ENCODE results near the gene TMEM222.

The TMEM222 gene

DNA sequence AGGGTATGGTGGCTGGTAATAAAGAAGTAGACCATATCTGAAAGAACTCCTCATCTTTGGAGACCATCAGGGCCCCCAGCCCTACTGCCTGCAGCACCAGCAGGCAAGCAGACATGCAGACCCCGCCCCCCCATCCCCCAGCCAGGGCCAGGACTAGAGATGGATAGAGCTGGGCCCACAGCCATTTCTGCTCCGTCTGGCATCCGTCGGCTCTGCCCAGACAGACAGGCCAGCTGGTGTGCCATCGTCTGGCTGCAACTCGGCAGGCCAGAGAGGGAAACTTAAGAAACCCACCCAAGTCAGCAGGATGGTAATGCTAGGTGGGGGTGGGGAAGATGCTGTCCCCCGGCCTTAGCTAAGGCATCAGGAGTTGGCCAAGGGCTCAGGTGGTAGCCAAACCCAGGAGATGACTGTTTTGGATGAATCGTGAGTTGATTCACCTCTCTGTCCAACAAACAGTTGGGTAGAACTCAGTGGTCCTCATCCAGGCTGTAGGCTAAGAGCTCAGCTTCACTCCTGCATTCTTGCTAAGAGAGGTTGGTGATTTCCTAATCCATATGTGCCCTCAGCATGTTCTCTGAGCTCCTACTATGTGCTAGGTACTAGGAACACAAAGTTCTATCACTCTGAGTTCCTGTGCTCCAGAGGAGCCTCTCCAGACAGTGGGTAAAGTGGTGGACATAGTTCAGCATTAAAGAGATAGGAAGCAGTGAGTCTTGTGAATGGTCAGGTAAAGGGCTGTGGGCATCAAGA lies 23.2 kb upstream of the TMEM222 start:
- H3K4me1 ChIP-seq (ENCODE audit: control insufficient read depth, insufficient read depth, low read length), result peaks cover 7% of the 10 kb centered on the region
- H3K9me3 ChIP-seq (ENCODE audit: control insufficient read depth, low read length), result no peaks in the 10 kb centered on the region
- H3K9ac ChIP-seq (ENCODE audit: low read length), result no peak overlapping the region
- H3K27me3 ChIP-seq (ENCODE audit: control insufficient read depth, insufficient read depth, low read length), result no peaks in the 10 kb centered on the region
- H3K4me3 ChIP-seq (ENCODE audit: low read length), result no peak overlapping the region
- peaks cover 9% of the 10 kb centered on the region for H3K36me3 ChIP-seq (ENCODE audit: control insufficient read depth, insufficient read depth, low read length)

GRCh38 chr1:27299385-27300271 lies 22.3 kb upstream of the TMEM222 start:
- no peaks in the 10 kb centered on the region for H3K9me3 ChIP-seq (ENCODE audit: control insufficient read depth, low read length)
- H3K9ac ChIP-seq (ENCODE audit: low read length), result no peak overlapping the region
- peaks cover 7% of the 10 kb centered on the region for H3K4me1 ChIP-seq (ENCODE audit: control insufficient read depth, insufficient read depth, low read length)
- H3K36me3 ChIP-seq (ENCODE audit: control insufficient read depth, insufficient read depth, low read length), result peaks cover 4% of the 10 kb centered on the region
- no peak overlapping the region for H3K4me3 ChIP-seq (ENCODE audit: low read length)
- H3K27me3 ChIP-seq (ENCODE audit: control insufficient read depth, insufficient read depth, low read length), result no peaks in the 10 kb centered on the region

GRCh38 chr1:27300341-27301051 lies 21.5 kb upstream of the TMEM222 start:
- H3K27me3 ChIP-seq (ENCODE audit: control insufficient read depth, insufficient read depth, low read length), result no peaks in the 10 kb centered on the region
- H3K4me3 ChIP-seq (ENCODE audit: low read length), result no peak overlapping the region
- H3K9me3 ChIP-seq (ENCODE audit: control insufficient read depth, low read length), result no peaks in the 10 kb centered on the region
- no peaks in the 10 kb centered on the region for H3K36me3 ChIP-seq (ENCODE audit: control insufficient read depth, insufficient read depth, low read length)
- no peak overlapping the region for H3K9ac ChIP-seq (ENCODE audit: low read length)
- H3K4me1 ChIP-seq (ENCODE audit: control insufficient read depth, insufficient read depth, low read length), result peaks cover 7% of the 10 kb centered on the region

DNA sequence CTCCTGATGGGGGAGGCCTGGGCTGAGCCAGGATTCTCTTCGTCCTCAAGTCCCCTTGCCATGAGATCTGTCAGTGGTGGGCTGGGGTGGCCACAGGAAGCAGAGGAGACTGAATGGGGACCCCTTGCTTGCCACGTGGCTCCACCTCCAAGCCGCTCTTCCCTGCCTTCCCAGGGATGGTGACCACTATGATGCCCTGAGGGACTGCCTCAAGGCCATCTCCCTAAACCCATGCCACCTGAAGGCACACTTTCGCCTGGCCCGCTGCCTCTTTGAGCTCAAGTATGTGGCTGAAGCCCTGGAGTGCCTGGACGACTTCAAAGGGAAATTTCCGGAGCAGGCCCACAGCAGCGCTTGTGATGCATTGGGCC lies 20.9 kb upstream of the TMEM222 start:
- Histone ChIP-seq H3K4me3 (ENCODE audit: low read length) (no peak overlapping the region), H3K9ac (ENCODE audit: low read length) (no peak overlapping the region), H3K27me3 (ENCODE audit: control insufficient read depth, insufficient read depth, low read length) (no peaks in the 10 kb centered on the region), H3K36me3 (ENCODE audit: control insufficient read depth, insufficient read depth, low read length) (no peaks in the 10 kb centered on the region), H3K4me1 (ENCODE audit: control insufficient read depth, insufficient read depth, low read length) (peaks cover 7% of the 10 kb centered on the region), H3K9me3 (ENCODE audit: control insufficient read depth, low read length) (no peaks in the 10 kb centered on the region)

- Histone ChIP-seq H3K9ac (ENCODE audit: low read length) (no peak overlapping the region), H3K27me3 (ENCODE audit: control insufficient read depth, insufficient read depth, low read length) (no peaks in the 10 kb centered on the region), H3K9me3 (ENCODE audit: control insufficient read depth, low read length) (no peaks in the 10 kb centered on the region), H3K4me3 (ENCODE audit: low read length) (no peak overlapping the region), H3K4me1 (ENCODE audit: control insufficient read depth, insufficient read depth, low read length) (peaks cover 10% of the 10 kb centered on the region), H3K36me3 (ENCODE audit: control insufficient read depth, insufficient read depth, low read length) (no peaks in the 10 kb centered on the region)
Observed at GRCh38 chr1:27301582-27302199, 20.3 kb upstream of the TMEM222 start.

GRCh38 chr1:27302612-27303011 lies 19.4 kb upstream of the TMEM222 start:
- Histone ChIP-seq H3K9ac (ENCODE audit: low read length) (no peak overlapping the region), H3K27me3 (ENCODE audit: control insufficient read depth, insufficient read depth, low read length) (no peaks in the 10 kb centered on the region), H3K36me3 (ENCODE audit: control insufficient read depth, insufficient read depth, low read length) (no peaks in the 10 kb centered on the region), H3K4me3 (ENCODE audit: low read length) (no peak overlapping the region), H3K9me3 (ENCODE audit: control insufficient read depth, low read length) (no peaks in the 10 kb centered on the region), H3K4me1 (ENCODE audit: control insufficient read depth, insufficient read depth, low read length) (peaks cover 15% of the 10 kb centered on the region)

- Histone ChIP-seq H3K9me3 (ENCODE audit: control insufficient read depth, low read length) (no peaks in the 10 kb centered on the region), H3K9ac (ENCODE audit: low read length) (no peak overlapping the region), H3K27me3 (ENCODE audit: control insufficient read depth, insufficient read depth, low read length) (no peaks in the 10 kb centered on the region), H3K36me3 (ENCODE audit: control insufficient read depth, insufficient read depth, low read length) (no peaks in the 10 kb centered on the region), H3K4me3 (ENCODE audit: low read length) (no peak overlapping the region), H3K4me1 (ENCODE audit: control insufficient read depth, insufficient read depth, low read length) (peaks cover 15% of the 10 kb centered on the region)
Observed at GRCh38 chr1:27303509-27303908, 18.5 kb upstream of the TMEM222 start.

- Histone ChIP-seq H3K9me3 (ENCODE audit: control insufficient read depth, low read length) (no peaks in the 10 kb centered on the region), H3K36me3 (ENCODE audit: control insufficient read depth, insufficient read depth, low read length) (no peaks in the 10 kb centered on the region), H3K27me3 (ENCODE audit: control insufficient read depth, insufficient read depth, low read length) (no peaks in the 10 kb centered on the region), H3K9ac (ENCODE audit: low read length) (no peak overlapping the region), H3K4me1 (ENCODE audit: control insufficient read depth, insufficient read depth, low read length) (peaks cover 8% of the 10 kb centered on the region), H3K4me3 (ENCODE audit: low read length) (no peak overlapping the region)
Observed at GRCh38 chr1:27306071-27306470, 15.9 kb upstream of the TMEM222 start.

- Histone ChIP-seq H3K4me1 (ENCODE audit: control insufficient read depth, insufficient read depth, low read length) (peaks cover 8% of the 10 kb centered on the region), H3K36me3 (ENCODE audit: control insufficient read depth, insufficient read depth, low read length) (no peaks in the 10 kb centered on the region), H3K4me3 (ENCODE audit: low read length) (no peak overlapping the region), H3K9me3 (ENCODE audit: control insufficient read depth, low read length) (no peaks in the 10 kb centered on the region), H3K27me3 (ENCODE audit: control insufficient read depth, insufficient read depth, low read length) (no peaks in the 10 kb centered on the region), H3K9ac (ENCODE audit: low read length) (no peak overlapping the region)
Observed at GRCh38 chr1:27306892-27307761, 14.8 kb upstream of the TMEM222 start.

DNA sequence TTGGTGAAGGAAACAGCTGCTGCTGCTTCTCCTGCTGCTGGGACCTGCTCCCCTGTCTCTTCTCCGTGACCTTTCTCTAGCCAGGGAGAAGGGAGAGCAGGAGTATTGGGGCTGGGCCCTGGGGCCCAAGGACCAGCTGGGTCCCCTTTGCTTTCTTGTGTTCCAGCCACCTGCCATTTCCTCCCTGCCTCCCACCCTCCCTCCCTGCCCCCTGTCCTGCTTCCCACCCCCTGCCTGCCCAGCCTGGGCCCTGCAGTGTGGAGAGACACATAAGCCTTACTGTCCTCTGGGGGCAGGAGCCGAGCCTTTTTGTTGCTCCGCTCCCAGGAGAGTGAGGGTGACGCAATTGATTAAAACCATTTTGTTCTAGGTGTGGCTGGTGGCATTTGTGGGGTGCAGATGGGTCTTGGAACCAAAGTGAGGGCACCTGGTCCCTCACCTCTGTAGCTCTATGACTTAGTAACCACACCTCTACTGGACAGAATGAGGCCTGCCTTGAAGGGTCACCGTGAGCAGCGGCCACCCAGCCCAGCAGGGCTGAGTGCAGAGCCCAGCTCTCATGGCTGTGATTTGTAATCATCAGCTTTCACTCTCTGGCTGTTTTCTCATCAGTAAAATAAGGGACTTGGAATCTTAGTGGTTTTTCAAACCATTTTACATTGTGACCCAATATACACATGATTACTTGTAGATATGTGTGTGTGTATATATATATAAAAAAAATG lies 13.9 kb upstream of the TMEM222 start:
- H3K4me3 ChIP-seq (ENCODE audit: low read length), result no peak overlapping the region
- no peaks in the 10 kb centered on the region for H3K9me3 ChIP-seq (ENCODE audit: control insufficient read depth, low read length)
- no peaks in the 10 kb centered on the region for H3K36me3 ChIP-seq (ENCODE audit: control insufficient read depth, insufficient read depth, low read length)
- H3K9ac ChIP-seq (ENCODE audit: low read length), result no peak overlapping the region
- H3K27me3 ChIP-seq (ENCODE audit: control insufficient read depth, insufficient read depth, low read length), result no peaks in the 10 kb centered on the region
- peaks cover 8% of the 10 kb centered on the region for H3K4me1 ChIP-seq (ENCODE audit: control insufficient read depth, insufficient read depth, low read length)
